ENCODE measurements around the gene MRPL55. TPM values are rescaled to one million over a fixed set of nuclear protein-coding genes. Genes with fewer than 3 reads are reported as not detected.

The MRPL55 gene
- total RNA-seq, 2 experiments from 2014 or later = 45.5 TPM

- Mint-ChIP-seq H3K27me3 (ENCODE audit: low read depth) (no peaks in the 10 kb centered on the region), H3K4me1 (ENCODE audit: low read depth) (peaks cover 25% of the 10 kb centered on the region), H3K27ac (no peak overlapping the region), H3K36me3 (ENCODE audit: low read depth) (peaks cover 3% of the 10 kb centered on the region), H3K4me3 (no peak overlapping the region), H3K9me3 (no peaks in the 10 kb centered on the region)
- CTCF ChIA-PET = no interaction called here
- DNase-seq = peak; percentile 3
- intact Hi-C loops (cut with micrococcal nuclease) = no loop called here
Observed at GRCh38 chr1:228145463-228146416, 36.6 kb upstream of the MRPL55 start.

GRCh38 chr1:228144993-228145343, 35.9 kb upstream of the MRPL55 start:
- Mint-ChIP-seq H3K27me3 (ENCODE audit: low read depth) (no peaks in the 10 kb centered on the region), H3K9me3 (no peaks in the 10 kb centered on the region), H3K4me3 (no peak overlapping the region), H3K4me1 (ENCODE audit: low read depth) (peaks cover 25% of the 10 kb centered on the region), H3K36me3 (ENCODE audit: low read depth) (peaks cover 4% of the 10 kb centered on the region), H3K27ac (no peak overlapping the region)
- DNase-seq = no peak
- intact Hi-C loops (cut with micrococcal nuclease) = no loop called here
- CTCF ChIA-PET = interaction anchor here (0.7 kb wide), 1 partner anchor 9 kb away, joined by 3 read pairs; no protein-coding TSS in a partner anchor

GRCh38 chr1:228144193-228144992, 35.3 kb upstream of the MRPL55 start:
- Mint-ChIP-seq H3K27me3 (ENCODE audit: low read depth) (no peaks in the 10 kb centered on the region), H3K27ac (no peak overlapping the region), H3K4me3 (no peak overlapping the region), H3K4me1 (ENCODE audit: low read depth) (peaks cover 25% of the 10 kb centered on the region), H3K36me3 (ENCODE audit: low read depth) (peaks cover 4% of the 10 kb centered on the region), H3K9me3 (no peaks in the 10 kb centered on the region)
- CTCF ChIA-PET = interaction anchor here (0.7 kb wide), 1 partner anchor 10 kb away, joined by 3 read pairs; no protein-coding TSS in a partner anchor
- no peak for DNase-seq
- intact Hi-C loops (cut with micrococcal nuclease) = no loop called here

- intact Hi-C loops (cut with micrococcal nuclease) = no loop called here
- Mint-ChIP-seq H3K4me1 (ENCODE audit: low read depth) (peaks cover 25% of the 10 kb centered on the region), H3K36me3 (ENCODE audit: low read depth) (peaks cover 4% of the 10 kb centered on the region), H3K9me3 (no peaks in the 10 kb centered on the region), H3K27ac (no peak overlapping the region), H3K4me3 (peak overlapping the region; percentile 20), H3K27me3 (ENCODE audit: low read depth) (no peaks in the 10 kb centered on the region)
- no peak for DNase-seq
- CTCF ChIA-PET = interaction anchor here (0.9 to 1.7 kb wide), 2 partner anchors 21 to 144 kb away, joined by 3 to 5 read pairs; no protein-coding TSS in a partner anchor
Observed at GRCh38 chr1:228143480-228144192, 34.5 kb upstream of the MRPL55 start.

GRCh38 chr1:228142701-228143136, 33.6 kb upstream of the MRPL55 start:
- Mint-ChIP-seq H3K27me3 (ENCODE audit: low read depth) (no peaks in the 10 kb centered on the region), H3K4me3 (peak overlapping the region; percentile 97), H3K27ac (peak overlapping the region; percentile 18), H3K9me3 (no peaks in the 10 kb centered on the region), H3K4me1 (ENCODE audit: low read depth) (peaks cover 25% of the 10 kb centered on the region), H3K36me3 (ENCODE audit: low read depth) (peaks cover 4% of the 10 kb centered on the region)
- CTCF ChIA-PET = interaction anchor here (0.9 to 1.7 kb wide), 3 partner anchors 22 to 143 kb away, joined by 3 to 5 read pairs (median 3); partner anchors contain the start of gene IBA57
- intact Hi-C loops (cut with micrococcal nuclease) = no loop called here
- DNase-seq = no peak

DNA sequence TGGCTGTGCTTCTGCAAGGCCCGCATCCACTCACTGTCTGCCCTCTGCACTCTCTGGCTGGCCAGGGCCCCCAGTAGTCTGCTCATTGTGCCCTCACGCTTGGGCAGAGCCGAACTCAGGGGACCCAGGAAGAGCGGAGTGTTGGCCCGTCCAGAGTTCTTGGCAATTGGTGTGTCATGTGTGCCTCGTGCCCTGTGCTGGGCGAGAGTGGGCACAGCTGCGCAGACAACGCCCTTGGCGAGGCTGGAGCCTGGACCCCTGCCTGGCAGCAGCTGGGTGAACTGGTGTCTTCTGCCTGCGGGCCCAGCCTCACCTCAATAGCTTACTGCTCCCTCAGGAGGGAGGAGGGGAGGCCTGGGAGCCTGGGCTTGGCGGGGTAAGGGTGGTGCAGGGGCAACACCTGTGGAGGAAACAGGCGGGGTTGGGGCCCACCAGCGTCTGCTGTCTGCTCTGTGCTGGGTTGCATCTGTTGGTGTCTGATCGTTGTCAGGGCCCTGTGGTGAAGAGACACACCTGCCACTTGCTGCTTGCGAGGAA, 33.1 kb upstream of the MRPL55 start:
- Mint-ChIP-seq H3K27me3 (ENCODE audit: low read depth) (no peaks in the 10 kb centered on the region), H3K9me3 (no peaks in the 10 kb centered on the region), H3K4me3 (peak overlapping the region; percentile 97), H3K27ac (peak overlapping the region; percentile 18), H3K36me3 (ENCODE audit: low read depth) (peaks cover 4% of the 10 kb centered on the region), H3K4me1 (ENCODE audit: low read depth) (peaks cover 25% of the 10 kb centered on the region)
- intact Hi-C loops (cut with micrococcal nuclease) = no loop called here
- CTCF ChIA-PET = interaction anchor here (1.2 to 1.7 kb wide), 2 partner anchors 24 to 143 kb away, joined by 3 read pairs; partner anchors contain the start of gene IBA57
- DNase-seq = no peak

DNA sequence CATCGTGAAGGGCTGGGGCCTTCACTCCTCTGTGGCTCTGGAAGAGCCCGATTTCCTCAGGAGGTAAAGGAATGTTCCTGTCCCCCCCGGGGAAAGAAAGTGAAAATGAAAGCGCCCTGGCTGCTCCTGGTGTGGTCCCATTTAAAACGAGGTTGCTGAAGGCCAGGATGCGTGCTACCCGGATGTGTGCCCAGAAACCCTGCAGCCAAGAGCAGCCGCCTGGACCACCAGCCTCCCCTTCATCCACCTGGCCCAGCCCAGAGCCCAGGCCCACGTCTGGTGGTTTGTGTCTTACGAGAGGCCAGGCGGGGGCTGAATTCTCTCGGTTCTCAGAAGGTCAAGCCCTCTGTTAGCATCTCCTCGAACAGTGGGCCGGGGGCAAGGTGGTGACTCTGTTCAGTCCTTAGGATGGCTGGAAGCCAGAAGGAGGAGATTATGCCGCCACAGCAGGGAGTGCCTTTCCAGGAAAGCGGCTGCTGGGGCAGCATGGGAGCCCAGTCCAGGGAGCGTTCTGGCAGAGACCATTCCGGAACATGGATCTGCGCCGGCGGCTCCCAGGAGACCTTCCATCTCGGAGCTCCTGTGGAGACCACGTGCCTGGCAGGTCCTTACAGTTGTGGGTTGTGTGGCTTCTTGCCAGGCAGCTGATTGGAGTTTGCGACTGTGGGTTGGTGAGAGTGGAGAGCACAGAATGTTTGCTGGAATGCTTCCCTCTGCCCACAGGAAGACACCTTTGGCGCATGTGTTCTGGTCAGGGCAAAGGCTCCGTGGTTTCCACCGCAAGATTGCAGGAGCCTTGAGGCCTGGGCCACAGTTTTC, 32.3 kb upstream of the MRPL55 start:
- Mint-ChIP-seq H3K4me1 (ENCODE audit: low read depth) (peaks cover 25% of the 10 kb centered on the region), H3K9me3 (no peaks in the 10 kb centered on the region), H3K27me3 (ENCODE audit: low read depth) (no peaks in the 10 kb centered on the region), H3K27ac (peak overlapping the region; percentile 93), H3K4me3 (peak overlapping the region; percentile 97), H3K36me3 (ENCODE audit: low read depth) (peaks cover 4% of the 10 kb centered on the region)
- peak; percentile 47 for DNase-seq
- CTCF ChIA-PET = interaction anchor here (0.8 to 1.7 kb wide), 3 partner anchors 24 to 142 kb away, joined by 3 to 6 read pairs (median 3); no protein-coding TSS in a partner anchor
- intact Hi-C loops (cut with micrococcal nuclease) = loop anchor here (2.0 kb wide), 1 partner anchor 135 kb away; no protein-coding TSS in a partner anchor

DNA sequence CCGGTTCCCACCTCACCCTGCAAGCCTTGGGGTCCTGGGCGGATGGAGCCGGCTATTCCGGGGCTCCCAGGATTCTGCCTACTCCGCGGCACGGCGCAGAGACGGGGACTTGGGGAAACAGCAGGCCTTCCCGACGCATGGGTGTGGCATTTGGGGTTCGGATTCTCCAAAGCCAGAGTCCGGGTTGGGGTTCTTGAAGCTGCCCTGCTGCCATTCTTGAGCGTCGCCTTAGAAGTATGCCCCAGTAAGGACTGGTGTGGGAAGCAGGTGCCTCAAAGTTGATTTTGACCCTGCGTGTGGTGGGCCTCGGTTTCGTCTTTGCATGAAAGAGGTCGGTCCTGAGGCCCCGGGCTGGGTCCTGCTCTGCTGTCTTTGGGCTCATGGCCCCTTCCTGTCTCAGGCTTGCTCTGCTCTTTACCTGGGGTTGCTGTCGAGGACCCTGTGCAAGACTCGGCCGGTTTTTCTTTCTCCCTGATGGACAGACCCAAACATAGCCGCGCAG, 31.7 kb upstream of the MRPL55 start:
- peak overlapping the region; percentile 97 for H3K4me3 Mint-ChIP-seq
- no peak for DNase-seq
- H3K27ac Mint-ChIP-seq = peak overlapping the region; percentile 93
- H3K27me3 Mint-ChIP-seq (ENCODE audit: low read depth) = no peaks in the 10 kb centered on the region
- intact Hi-C loops (cut with micrococcal nuclease) = loop anchor here (1.0 to 2.0 kb wide), 9 partner anchors 9 to 323 kb away; partner anchors contain the start of genes ARF1, C1orf35, IBA57 and MRPL55
- CTCF ChIA-PET = interaction anchor here (0.6 to 1.8 kb wide), 4 partner anchors 10 to 145 kb away, joined by 3 to 6 read pairs (median 4); no protein-coding TSS in a partner anchor
- H3K4me1 Mint-ChIP-seq (ENCODE audit: low read depth) = peaks cover 25% of the 10 kb centered on the region
- H3K36me3 Mint-ChIP-seq (ENCODE audit: low read depth) = peaks cover 4% of the 10 kb centered on the region
- H3K9me3 Mint-ChIP-seq = no peaks in the 10 kb centered on the region

- peak within 1 kb of the TSS; percentile 98 for H3K27ac Mint-ChIP-seq
- H3K9me3 Mint-ChIP-seq = no peaks in the 10 kb centered on the region
- peaks cover 25% of the 10 kb centered on the region for H3K4me1 Mint-ChIP-seq (ENCODE audit: low read depth)
- peaks cover 4% of the 10 kb centered on the region for H3K36me3 Mint-ChIP-seq (ENCODE audit: low read depth)
- H3K4me3 Mint-ChIP-seq = peak within 1 kb of the TSS; percentile 97
- CTCF ChIA-PET = interaction anchor here (0.6 to 1.8 kb wide), 5 partner anchors 9 to 145 kb away, joined by 3 to 6 read pairs (median 3); no protein-coding TSS in a partner anchor
- H3K27me3 Mint-ChIP-seq (ENCODE audit: low read depth) = no peaks in the 10 kb centered on the region
- DNase-seq = peak; percentile 100
- intact Hi-C loops (cut with micrococcal nuclease) = loop anchor here (1.0 to 2.0 kb wide), 9 partner anchors 9 to 323 kb away; partner anchors contain the start of genes ARF1, C1orf35, IBA57 and MRPL55
Observed at GRCh38 chr1:228139931-228140723, 31.0 kb upstream of the MRPL55 start, which contains the start of gene GUK1. GUK1 (plus strand) TSS chr1:228140279; CDS start chr1:228140303, 24 bp downstream.

Data from activated naive CD4-positive, alpha-beta T cell treated with anti-CD3 and anti-CD28 coated beads for 36 hours (primary cell).